ENCODE measurements around the gene NDNF. TPM values are rescaled to one million over a fixed set of nuclear protein-coding genes. Genes with fewer than 3 reads are reported as not detected.

The NDNF gene
- total and polyA plus RNA-seq, 9 of the 15 experiments (the other 6 are each of a cell fraction or from before 2014, with no cell fraction given): not detected

DNA sequence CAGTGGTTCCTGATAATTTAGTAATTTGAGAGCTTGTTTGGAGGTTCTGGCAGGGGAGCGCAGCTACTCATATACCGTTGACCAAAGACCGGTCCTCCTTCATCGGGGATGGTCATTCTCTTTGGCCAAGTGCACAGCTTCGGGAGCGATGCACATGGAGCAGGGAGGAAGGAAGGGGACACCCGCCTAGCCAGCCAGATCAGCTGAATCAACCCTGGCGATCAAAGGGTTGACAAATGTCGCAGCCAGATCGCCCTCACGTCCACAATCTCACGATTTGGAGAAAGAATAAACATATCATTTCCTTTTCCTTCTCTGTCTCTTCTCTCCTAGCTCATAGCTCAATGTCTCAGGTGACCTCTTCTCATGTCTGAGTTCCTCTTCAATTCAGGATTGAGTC, 11.1 kb downstream of the NDNF start:
- ATAC-seq: no peak
- no peak overlapping the region for H3K4me2 ChIP-seq (ENCODE audit: insufficient read depth, low read length)
- intact Hi-C loops (cut with micrococcal nuclease): no loop called here
- no peaks in the 10 kb centered on the region for H3K9me3 ChIP-seq (replicated peaks; ENCODE audit: control insufficient read depth, insufficient read depth, low read depth, low read length)
- in situ Hi-C loops (cut with MboI): no loop called here
- DNase-seq (ENCODE audit: extremely low read depth in 1 of 4, low spot score in 3 of 4): no peak
- no peak overlapping the region for H2AFZ ChIP-seq (ENCODE audit: low read depth, low read length)
- H3K36me3 ChIP-seq (ENCODE audit: control insufficient read depth, insufficient read depth, low read length): no peaks in the 10 kb centered on the region
- ChIA-PET CTCF (ENCODE audit: low intra/inter-chr PET ratio) (no interaction called here), POLR2A (no interaction called here)
- no peaks in the 10 kb centered on the region for H3K27me3 ChIP-seq (ENCODE audit: control insufficient read depth in 2 of 2, insufficient read depth in 2 of 2, low read length in 2 of 2)
- no peak overlapping the region for H3K9ac ChIP-seq (ENCODE audit: insufficient read depth in 1 of 2, low read depth in 2 of 2, low read length in 2 of 2)
- H3K79me2 ChIP-seq (ENCODE audit: control insufficient read depth, insufficient read depth, low read length): no peaks in the 10 kb centered on the region
- no peak overlapping the region for H3K4me3 ChIP-seq
- no TSS peak for BruUV-seq (replicated peaks)
- TF ChIP-seq ZC3H4 (CRISPR knock-in tag; IDR thresholded peaks at IDR 0.05; ENCODE audit: borderline replicate concordance): no peak
- TF ChIP-seq, protein P1, sequence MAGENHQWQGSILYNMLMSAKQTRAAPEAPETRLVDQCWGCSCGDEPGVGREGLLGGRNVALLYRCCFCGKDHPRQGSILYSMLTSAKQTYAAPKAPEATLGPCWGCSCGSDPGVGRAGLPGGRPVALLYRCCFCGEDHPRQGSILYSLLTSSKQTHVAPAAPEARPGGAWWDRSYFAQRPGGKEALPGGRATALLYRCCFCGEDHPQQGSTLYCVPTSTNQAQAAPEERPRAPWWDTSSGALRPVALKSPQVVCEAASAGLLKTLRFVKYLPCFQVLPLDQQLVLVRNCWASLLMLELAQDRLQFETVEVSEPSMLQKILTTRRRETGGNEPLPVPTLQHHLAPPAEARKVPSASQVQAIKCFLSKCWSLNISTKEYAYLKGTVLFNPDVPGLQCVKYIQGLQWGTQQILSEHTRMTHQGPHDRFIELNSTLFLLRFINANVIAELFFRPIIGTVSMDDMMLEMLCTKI (IDR thresholded peaks at IDR 0.05; ENCODE audit: partially characterized antibody): no peak
- no peak for TF ChIP-seq RBM34 (IDR thresholded peaks at IDR 0.05; ENCODE audit: borderline replicate concordance, insufficient read depth, low read length)
- TF ChIP-seq HEY1 (CRISPR knock-in tag; IDR thresholded peaks at IDR 0.05; ENCODE audit: borderline replicate concordance): no peak
- no peak for TF ChIP-seq TAL1 (IDR thresholded peaks at IDR 0.05)
- no peak for TF ChIP-seq CSDE1 (IDR thresholded peaks at IDR 0.05)
- TF ChIP-seq SAFB2 (IDR thresholded peaks at IDR 0.05; ENCODE audit: borderline replicate concordance, low read depth, low read length, severe bottlenecking): no peak
- TF ChIP-seq COPS2 (conservative IDR thresholded peaks at IDR 0.05): no peak
- no peak for TF ChIP-seq XRCC4 (IDR thresholded peaks at IDR 0.05; ENCODE audit: extremely low read depth, insufficient read depth, insufficient read length)
- TF ChIP-seq ZNF3 (CRISPR knock-in tag; IDR thresholded peaks at IDR 0.05): no peak
- H4K20me1 ChIP-seq (replicated peaks; ENCODE audit: control insufficient read depth, insufficient read depth, low read length): no peaks in the 10 kb centered on the region
- no peak for FAIRE-seq
- no peaks in the 10 kb centered on the region for H3K4me1 ChIP-seq (replicated peaks in 1 of 2; ENCODE audit: control insufficient read depth in 2 of 2, insufficient read depth in 2 of 2, low read length in 2 of 2)
- 0% methylated on average over 12 of the region's 12 CpGs for WGBS (ENCODE audit: insufficient coverage, low coverage, missing lambda C conversion rate)
- H3K27ac ChIP-seq (ENCODE audit: extremely low read depth, low read depth, low read length): no peak overlapping the region
- H3K9me1 ChIP-seq (ENCODE audit: control insufficient read depth, insufficient read depth, low read length): no peaks in the 10 kb centered on the region

Measured in K562 (cell line).